GM06990 (cell line): Measurements from ENCODE around the gene KRTAP12-1.

Experiments
- DNase-seq: peaks from one replicate; pipeline ENCODE4 v3.0.0-alpha.2; 2011; ENCODE audit not compliant: insufficient read length; ENCODE audit errors: extremely low read depth
- H3K27me3 ChIP-seq: replicated peaks from 2 replicates; pipeline ENCODE4 v1.6.0; 2011; ENCODE audit warnings: low read length; ENCODE audit not compliant: control insufficient read depth, insufficient read depth
- H3K36me3 ChIP-seq: 2 replicates; pipeline ENCODE4 v1.5.1; 2011; ENCODE audit warnings: low read length; ENCODE audit not compliant: control insufficient read depth, insufficient read depth
- H3K4me3 ChIP-seq: replicated peaks from 2 replicates; pipeline ENCODE4 v1.5.1; 2011; ENCODE audit warnings: low read depth, mild to moderate bottlenecking, control low read depth, low read length
- TF ChIP-seq, protein P1 (sequence below): IDR thresholded peaks from 2 replicates; pipeline ENCODE4 v1.5.1; 2011; ENCODE audit warnings: low read length, control low read depth, mild to moderate bottlenecking, inconsistent platforms; ENCODE audit not compliant: insufficient read depth, poor library complexity, severe bottlenecking

The KRTAP12-1 gene

DNA sequence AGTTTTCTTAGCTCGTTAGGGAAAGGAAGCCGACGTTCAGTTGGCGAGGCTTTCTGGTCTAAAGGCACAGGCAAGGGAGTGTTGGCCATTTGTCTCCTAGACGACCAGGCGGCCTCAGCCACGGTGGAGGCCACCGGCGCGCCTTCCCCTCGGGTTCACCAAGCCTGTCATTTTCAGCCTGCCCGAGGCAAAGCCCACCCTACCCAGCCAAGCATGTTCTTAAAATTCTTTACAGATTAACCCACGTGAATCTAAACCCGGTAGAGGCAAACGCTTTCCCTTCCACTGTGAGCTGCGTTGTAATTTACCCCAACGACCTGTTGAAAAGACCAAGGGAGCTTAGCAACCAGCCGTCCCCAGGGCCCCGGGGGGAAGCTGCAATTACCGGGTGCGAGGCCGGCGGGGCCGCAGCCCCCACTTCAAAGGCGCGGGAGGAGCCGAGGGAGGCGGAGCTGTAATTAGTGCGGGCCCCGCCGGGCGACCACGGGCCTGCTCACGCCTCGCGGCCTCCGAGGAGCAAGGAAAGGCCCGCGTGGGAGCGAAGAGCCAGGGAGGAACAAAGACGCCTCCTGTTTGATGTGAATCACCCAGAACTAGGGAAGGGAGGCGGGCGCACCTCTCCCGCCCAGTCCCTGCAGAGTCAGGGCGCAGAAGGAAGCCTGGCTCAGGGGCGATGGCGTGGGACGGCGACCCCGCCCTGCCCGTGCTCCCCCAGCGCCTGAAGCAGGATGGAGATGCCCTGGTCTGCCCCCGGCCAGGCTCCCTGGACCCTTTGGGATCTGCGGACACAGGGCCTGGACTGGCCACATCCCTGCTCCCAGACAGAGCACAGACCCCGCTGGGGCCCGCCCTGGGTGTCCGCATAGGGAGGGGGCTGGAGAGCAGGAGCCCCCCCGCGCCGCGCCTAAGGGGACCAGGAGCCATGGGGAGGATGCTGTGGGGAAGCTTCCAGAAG lies 41.5 kb upstream of the KRTAP12-1 start:
- Histone ChIP-seq H3K27me3 (no peaks in the 10 kb centered on the region; the same call in 1 of the 2 replicates), H3K36me3 (no peaks in the 10 kb centered on the region), H3K4me3 (no peak overlapping the region)
- TF ChIP-seq, protein P1, sequence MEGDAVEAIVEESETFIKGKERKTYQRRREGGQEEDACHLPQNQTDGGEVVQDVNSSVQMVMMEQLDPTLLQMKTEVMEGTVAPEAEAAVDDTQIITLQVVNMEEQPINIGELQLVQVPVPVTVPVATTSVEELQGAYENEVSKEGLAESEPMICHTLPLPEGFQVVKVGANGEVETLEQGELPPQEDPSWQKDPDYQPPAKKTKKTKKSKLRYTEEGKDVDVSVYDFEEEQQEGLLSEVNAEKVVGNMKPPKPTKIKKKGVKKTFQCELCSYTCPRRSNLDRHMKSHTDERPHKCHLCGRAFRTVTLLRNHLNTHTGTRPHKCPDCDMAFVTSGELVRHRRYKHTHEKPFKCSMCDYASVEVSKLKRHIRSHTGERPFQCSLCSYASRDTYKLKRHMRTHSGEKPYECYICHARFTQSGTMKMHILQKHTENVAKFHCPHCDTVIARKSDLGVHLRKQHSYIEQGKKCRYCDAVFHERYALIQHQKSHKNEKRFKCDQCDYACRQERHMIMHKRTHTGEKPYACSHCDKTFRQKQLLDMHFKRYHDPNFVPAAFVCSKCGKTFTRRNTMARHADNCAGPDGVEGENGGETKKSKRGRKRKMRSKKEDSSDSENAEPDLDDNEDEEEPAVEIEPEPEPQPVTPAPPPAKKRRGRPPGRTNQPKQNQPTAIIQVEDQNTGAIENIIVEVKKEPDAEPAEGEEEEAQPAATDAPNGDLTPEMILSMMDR: no peak
- no peak for DNase-seq

DNA sequence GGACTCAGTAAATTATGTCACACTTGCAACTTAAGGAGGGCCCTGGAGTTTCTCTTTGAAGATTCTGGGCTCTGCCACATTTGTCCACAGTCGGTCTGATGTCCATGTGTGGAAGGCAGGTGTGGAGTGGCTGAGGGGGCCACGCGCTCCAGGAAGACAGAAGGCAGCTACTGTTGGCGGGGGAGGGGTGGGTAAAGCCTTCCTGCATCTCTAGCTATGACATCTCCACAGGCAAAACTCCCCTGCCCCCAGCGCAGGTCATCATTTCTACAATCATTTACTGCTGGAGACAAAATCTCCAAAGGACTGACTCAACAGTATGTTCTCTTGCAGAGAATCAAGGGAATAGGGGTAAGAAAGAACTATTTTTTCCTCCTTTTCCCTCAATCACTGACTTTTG lies 40.8 kb upstream of the KRTAP12-1 start:
- DNase-seq: no peak
- TF ChIP-seq, protein P1: no peak
- Histone ChIP-seq H3K36me3 (no peaks in the 10 kb centered on the region), H3K4me3 (no peak overlapping the region), H3K27me3 (no peaks in the 10 kb centered on the region; the same call in 1 of the 2 replicates)

DNA sequence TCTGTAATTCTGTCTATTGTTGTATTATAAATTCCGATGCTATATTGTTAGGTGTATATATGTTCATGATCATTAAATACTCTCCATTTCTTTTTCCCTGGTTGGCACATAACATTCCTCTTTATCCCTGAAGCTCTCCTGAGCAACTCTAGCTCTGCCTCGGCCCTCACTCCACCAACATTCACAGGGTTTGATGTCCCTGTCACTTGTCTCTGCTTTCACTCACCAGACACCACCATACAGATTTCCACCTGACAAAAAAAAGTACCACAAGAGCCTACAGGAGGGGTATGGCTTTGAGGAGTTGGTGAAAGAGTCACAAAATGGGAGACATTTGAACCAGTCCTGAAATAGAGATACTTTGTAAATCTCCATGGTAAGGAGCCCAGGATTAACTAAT lies 38.2 kb upstream of the KRTAP12-1 start:
- no peak for DNase-seq
- Histone ChIP-seq H3K36me3 (no peaks in the 10 kb centered on the region), H3K4me3 (no peak overlapping the region), H3K27me3 (no peaks in the 10 kb centered on the region; the same call in 1 of the 2 replicates)
- TF ChIP-seq, protein P1: no peak

DNA sequence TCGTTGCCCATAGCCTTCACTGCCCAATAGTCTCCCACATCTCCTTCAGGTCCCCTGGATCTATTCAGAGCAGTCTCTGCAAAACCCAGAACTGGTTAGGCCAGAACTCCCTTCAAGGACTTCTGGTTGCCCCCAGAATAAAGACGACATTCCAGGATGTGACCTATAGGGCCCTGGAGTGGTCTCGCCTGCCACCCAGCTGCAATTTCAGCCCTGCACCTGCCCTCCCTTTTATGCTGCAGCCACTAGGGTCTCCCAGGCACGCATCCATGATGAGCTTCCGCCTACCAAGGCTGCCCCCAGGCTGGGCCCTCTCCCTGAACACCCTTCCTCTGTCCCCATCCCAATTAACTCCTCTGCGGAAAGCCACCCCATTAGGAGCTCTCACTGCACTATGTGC lies 36.6 kb upstream of the KRTAP12-1 start:
- H3K36me3 ChIP-seq: no peaks in the 10 kb centered on the region
- no peaks in the 10 kb centered on the region; the same call in 1 of the 2 replicates for H3K27me3 ChIP-seq
- TF ChIP-seq, protein P1: no peak
- no peak for DNase-seq
- H3K4me3 ChIP-seq: no peak overlapping the region

DNA sequence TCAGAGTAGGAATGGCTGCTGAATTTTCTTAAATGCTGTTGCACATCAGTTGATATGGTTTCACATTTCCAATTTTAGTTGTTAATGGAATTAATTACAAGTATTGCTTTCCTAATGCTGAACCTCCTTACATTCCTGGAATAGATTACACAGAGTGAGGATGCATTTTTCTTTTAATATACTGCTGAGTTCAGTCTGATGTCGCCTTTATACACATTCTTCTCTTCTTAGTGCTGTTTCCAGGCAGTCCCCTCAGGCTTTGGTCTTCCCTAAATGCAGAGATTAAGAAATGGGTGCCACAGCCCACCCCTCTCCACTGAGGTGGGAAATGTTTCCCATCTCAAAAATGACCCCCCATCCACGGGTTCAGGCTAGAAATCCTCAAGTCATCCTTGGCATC lies 36.1 kb upstream of the KRTAP12-1 start:
- Histone ChIP-seq H3K36me3 (no peaks in the 10 kb centered on the region), H3K27me3 (no peaks in the 10 kb centered on the region; the same call in 1 of the 2 replicates), H3K4me3 (no peak overlapping the region)
- TF ChIP-seq, protein P1: no peak
- no peak for DNase-seq

DNA sequence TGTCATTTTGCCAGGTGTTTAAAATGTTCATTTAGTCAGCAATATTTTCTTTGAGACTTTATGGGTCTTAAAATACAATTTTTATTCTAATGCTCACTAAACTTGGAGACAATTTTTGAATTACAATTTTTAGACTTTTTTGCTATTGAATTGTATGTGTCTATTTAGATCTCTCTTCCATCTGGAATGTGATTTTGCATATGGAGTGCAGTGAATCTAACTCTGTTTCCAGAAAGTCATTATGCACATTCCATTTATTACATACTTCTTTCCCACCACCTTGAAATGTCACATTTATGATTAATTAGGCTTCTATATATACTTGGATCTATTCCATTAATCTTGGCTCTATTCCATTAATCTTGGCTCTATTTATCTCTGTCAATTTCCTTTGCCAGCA lies 35.0 kb upstream of the KRTAP12-1 start:
- TF ChIP-seq, protein P1: no peak
- no peak for DNase-seq
- Histone ChIP-seq H3K4me3 (no peak overlapping the region), H3K27me3 (no peaks in the 10 kb centered on the region; the same call in 1 of the 2 replicates), H3K36me3 (no peaks in the 10 kb centered on the region)
